ENCODE measurements around the gene C1orf50.
A peak's percentile ranks its signal among the peaks of the same experiment; 100 is the strongest.
"Not testable (repeated sequence)": the region's sequence is repeated elsewhere in the genome, so short reads cannot be mapped to it uniquely, and the experiment has no call there.

C1orf50 gene

DNA sequence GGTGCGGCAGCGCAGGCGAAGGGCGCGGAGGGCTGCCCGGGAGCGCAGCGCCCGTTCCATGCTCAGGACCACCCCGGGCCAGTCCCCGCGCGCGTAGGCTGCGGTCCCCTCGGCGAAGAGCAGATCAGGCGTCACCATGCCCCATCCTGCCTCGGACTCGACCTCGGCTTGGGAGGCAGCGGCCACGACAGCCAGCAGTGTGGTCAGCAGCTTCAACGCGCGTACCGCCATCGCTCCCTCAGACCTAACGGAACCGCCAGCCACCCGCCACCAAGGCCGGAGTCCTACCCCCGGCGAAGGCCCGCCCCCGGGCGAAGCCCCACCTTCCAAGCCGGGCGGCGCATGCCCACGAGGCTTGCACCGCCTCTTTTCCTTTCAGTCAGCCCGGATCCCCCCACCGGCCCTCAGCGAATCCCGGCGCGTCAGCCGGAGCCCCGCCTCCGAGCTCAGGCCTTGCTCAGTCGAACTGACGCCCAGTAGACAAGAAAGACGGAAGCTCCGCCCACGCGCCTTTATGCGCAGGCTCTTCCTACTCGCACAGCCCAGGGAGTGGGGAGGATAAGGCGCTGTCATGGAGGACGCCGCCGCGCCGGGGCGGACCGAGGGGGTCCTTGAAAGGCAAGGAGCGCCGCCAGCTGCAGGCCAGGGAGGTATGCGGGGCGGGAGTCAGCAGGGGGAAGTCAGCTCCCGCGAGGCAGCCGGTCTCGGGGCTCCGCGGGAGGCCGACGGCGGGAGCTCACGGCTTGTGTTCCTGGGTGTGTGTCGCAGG is at the start of gene C1orf50, which contains the start of gene P3H1:
TSS of gene C1orf50 (plus strand) at position 509 of the 769 bp plus-strand sequence. CDS start at position 572, 63 bp downstream.
TSS of gene P3H1 (minus strand) at position 288 of the 769 bp plus-strand sequence. CDS start at position 231, 57 bp downstream.
- peak; percentile 99 for DNase-seq

DNA sequence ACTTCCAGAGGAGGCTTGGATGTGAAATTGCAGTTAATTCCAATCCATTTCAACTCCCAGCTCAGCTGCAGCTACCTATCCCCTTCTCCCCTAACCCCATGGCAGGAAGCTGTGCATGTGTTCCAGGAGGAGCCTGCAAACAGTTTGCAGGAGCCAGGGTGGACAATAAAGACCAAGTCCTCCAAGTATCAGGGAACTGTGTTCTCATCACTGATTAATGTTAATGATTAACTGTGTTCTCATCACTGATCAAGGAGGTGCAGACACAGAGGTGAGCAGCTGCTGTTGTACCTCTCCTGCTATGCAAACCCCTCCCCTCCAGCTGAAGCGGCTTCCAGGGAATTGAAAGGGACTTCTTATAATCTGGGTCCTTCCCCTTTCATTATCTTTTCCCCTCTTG is 46.2 kb upstream of the C1orf50 start:
- DNase-seq, result no peak

GRCh38 chr1:42721926-42722325 is 45.1 kb upstream of the C1orf50 start:
- no peak for DNase-seq

GRCh38 chr1:42722403-42722802 is 44.6 kb upstream of the C1orf50 start:
- not testable (repeated sequence) for DNase-seq

DNA sequence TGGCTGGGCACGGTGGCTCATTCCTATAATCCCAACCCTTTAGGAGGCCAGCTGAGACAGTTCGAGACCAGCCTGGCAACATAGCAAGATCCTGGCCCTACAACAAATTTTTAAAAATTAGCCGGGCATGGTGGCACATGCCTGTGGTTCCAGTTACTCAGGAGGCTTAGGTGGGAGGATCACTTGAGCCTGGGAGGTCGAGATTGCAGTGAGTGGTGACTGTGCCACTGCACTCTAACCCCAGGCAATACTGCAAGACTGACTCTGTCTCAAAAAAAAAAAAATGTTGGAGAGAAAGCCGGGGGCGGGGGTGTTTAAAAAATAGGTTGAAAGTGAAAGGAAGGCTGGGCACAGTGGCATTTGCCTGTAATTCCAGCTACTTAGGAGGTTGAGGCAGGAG is 43.5 kb upstream of the C1orf50 start:
- no peak for DNase-seq

DNA sequence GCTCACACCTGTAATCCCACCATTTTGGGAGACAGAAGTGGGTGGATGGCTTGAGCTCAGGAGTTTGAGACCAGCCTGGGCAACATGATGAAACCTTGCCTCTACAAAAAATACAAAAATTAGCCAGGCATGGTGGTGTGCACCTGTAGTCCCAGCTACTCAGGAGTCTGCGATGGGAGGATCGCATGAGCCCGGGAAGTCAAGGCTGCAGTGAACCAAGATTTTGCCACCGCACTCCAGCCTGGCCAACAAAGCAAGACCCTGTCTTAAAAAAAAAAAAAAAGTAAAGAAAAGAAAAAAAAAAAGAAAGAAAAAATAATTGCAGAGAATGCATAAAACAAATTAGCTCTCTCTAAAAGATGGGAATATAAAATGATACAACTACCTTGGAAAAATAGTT is 41.2 kb upstream of the C1orf50 start:
- not testable (repeated sequence) for DNase-seq

GRCh38 chr1:42730002-42730401 is 37.0 kb upstream of the C1orf50 start:
- no peak for DNase-seq

GRCh38 chr1:42730988-42731387 is 36.1 kb upstream of the C1orf50 start:
- DNase-seq, result peak; percentile 30

DNA sequence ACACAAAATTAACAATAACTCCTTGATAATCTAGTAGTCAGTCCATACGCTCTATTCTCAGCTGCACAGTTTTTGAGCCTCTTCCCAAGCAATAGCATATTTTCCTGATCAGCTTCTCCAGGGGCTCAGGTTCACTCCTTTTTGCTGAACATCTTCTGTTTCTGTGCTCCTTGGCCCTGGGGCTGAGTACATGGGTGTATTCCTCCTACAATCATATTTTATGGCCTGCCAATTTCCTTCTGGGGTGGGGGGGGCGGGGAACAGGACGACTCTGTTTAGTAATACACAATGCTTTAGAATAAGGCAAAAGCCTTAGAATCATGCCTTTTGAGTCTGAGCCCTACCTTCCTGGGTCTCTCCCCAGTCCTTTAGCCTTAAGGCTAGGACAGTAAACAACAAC is 35.5 kb upstream of the C1orf50 start:
- no peak for DNase-seq

- DNase-seq, result no peak
Observed at GRCh38 chr1:42732126-42732680, 34.8 kb upstream of the C1orf50 start.

GRCh38 chr1:42733415-42734200 is 33.4 kb upstream of the C1orf50 start:
- DNase-seq, result no peak

- no peak for DNase-seq
Observed at GRCh38 chr1:42734201-42735035, 32.6 kb upstream of the C1orf50 start.

GRCh38 chr1:42735056-42735455 is 32.0 kb upstream of the C1orf50 start:
- no peak for DNase-seq

DNA sequence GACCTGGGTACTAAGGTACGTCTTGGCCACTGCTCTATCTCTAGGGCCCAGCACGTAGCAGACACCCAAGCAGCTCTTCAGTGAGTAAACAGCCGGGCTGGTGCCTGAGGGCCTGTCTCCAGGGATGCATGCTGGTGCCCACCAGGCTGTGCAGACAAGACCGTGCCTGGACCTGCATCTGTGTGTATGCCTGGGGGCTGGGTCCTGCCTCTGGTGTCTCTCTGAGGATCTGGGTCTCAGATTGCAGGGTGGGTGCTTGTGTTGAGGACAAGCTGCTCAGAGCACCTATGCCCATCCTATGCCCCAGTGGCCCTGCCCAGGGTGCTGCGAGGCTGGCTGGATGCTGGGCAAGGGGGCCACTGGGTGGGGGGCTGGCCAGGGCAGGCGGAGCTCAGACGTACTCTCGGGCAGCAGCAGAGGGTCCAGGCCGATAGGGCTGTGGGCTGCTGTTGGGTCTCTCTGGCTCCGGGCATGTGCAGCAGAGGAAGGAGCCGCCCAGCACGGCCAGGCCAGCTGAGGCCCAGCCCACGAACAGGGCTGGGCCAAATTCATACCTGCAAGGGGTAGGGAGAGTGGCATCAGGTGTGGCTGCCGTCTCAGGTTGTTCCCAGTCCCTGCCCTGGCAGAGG is 31.5 kb upstream of the C1orf50 start:
- no peak for DNase-seq

DNA sequence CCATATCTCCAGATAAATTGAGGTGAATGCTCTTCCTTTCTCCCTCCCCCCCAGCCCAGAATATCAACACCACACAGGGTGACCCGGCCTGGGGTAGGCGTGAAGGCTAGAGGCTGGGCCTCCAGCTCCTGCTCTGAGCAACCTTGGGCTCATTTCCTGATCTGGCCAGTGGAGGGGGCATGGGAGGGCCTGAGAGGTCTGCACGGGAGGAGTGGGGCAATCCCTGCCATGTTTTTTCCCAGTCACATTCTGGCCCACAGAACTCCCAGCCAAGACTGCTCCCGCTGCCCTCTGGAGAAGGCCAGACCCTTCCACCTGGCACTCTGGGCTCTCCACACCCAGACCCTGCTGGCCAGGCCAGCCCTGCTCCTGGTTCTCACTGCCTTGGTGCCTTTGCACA is 30.9 kb upstream of the C1orf50 start:
- DNase-seq, result no peak

GRCh38 chr1:42736571-42737200 is 30.4 kb upstream of the C1orf50 start:
- DNase-seq, result no peak

DNA sequence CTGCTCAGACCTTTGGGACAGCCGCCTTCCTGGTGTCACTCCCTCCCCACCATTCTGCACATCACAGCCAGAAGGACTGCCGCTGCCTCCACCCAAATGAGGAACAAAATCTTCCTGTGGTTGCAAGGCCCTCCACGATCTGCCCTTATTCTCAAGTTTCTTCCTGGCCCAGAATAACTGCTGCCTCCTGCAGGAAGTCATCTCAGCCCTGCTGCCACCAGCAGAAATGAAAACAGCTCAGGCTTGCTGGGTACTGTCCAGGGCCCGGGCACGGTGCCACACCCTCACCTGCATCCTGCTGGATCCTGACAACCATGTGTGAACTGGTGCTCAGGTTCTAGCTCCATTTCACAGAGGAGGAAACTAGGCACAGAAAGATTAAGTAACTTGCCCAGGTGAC is 29.8 kb upstream of the C1orf50 start:
- DNase-seq, result peak; percentile 19

DNA sequence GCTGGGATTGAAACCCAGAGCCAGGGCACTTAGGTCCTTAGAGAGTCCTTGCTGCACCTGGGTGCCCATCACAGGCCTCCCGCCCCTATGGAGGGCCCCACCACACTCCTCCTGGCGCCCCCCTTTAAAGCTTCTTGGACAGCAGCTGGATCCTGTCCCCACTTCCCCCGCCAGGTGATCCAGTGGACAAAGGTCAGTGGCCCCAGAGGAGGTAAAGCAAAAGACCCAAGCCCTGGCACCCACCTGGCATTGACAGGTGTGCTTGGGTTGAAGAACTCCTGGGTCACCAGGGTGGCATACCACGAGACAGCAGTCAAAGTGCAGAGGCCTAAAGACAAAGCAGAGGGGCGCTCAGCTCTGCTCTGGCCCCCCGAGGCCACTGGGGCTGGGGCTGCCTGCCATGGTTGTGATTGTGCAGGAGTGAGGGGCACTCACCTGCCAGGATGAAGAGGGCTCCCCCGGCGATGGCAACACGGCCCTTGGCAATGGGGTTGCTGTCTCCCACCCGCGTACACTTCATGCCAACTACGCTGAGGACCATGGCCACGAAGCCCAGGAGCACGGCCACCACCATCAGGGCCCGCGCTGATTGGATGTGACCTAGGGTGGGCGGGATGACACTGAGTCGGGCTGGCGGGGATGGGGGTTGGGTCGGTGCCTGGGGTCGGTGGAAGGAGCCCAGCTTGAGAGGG is 28.9 kb upstream of the C1orf50 start:
- no peak for DNase-seq

DNA sequence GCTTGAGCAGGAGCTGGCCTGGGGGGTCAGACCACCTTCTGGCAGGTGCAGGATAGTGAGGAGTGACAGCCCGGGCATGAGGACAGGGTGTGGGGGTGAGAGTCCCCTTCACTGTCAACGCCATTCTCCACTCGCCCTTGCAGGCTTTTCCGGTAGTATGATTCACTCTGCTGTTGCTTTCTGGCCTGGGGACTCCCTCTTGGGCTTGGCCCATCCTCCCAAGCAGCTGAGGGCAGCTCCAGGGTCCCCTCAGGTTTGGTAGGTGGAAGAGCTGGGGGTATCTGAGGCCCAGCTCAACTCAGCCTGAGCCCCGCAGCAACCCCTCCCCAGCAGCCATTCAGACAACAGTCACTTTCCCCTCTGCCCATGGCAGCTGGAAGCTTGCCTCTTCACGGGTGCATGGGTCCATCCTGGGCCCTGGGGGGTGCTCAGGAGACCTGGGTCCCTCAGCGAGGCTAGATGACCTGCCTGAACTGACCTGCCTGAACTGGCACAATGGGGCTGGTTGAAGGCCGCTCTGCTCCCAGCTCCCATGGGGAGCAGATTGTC is 28.3 kb upstream of the C1orf50 start:
- DNase-seq, result no peak

DNA sequence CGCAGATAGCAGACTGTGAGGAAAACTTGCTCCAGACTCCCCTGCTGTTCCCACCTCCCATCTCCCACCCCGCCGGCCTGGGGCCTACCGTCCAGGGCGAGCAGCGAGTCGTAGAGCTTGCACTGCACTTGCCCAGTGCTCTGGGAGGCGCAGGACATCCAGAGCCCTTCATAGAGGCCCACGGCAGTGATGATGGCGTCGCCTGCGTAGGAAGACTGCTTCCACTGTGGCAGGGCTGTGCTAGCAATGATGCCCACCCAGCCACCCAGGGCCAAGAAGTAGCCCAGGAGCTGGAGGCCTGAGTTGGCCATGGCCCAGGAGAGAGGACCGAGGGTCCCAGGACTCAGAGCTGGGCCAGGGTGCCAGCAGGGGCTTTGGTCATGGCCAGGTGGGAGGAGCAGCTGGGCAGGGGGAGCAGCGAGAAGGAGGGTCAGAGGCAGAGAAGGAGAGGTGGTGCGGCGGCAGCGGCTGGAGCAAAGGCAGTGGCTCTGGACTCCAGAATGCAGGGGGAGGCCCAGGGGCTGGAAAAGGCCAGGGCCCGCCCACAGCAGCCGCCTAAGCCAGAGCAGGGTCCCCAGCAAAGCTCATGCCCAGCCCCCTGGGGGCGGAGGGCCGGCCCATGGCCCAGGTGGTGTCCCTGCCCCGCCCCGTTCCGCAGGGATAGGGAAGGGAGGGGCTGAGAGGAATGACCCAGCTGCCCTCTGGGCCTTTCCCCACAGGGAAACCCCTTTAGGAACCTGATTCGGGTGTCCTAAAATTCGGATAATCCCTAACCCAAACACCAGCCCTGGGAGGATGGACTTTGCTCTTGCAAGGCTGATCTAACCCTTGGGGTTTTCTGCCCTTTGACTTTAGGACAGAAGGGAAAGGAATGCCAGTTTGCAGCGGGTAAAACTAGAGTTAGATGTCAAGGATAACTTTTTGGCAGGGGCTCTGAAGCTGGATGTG is 27.0 kb upstream of the C1orf50 start, which contains the start of gene CLDN19:
TSS of gene CLDN19 (minus strand) at position 484 of the 948 bp plus-strand sequence. CDS start at position 311, 173 bp downstream.
- no peak for DNase-seq
